DND-41 (cell line): Measurements from ENCODE around the gene POU6F1.

Experiments used
- EZH2 ChIP-seq: IDR thresholded peaks from 3 replicates; pipeline ENCODE4 v1.6.1; 2012; ENCODE audit warnings: borderline replicate concordance, low read depth, mild to moderate bottlenecking, moderate library complexity, low read length, inconsistent platforms; ENCODE audit not compliant: severe bottlenecking
- TF ChIP-seq, protein P1 (sequence below): IDR thresholded peaks from 2 replicates; pipeline ENCODE4 v1.5.1; 2012; ENCODE audit warnings: borderline replicate concordance, low read length, moderate library complexity, mild to moderate bottlenecking; ENCODE audit not compliant: poor library complexity, severe bottlenecking; ENCODE audit errors: extremely low read depth

DNA sequence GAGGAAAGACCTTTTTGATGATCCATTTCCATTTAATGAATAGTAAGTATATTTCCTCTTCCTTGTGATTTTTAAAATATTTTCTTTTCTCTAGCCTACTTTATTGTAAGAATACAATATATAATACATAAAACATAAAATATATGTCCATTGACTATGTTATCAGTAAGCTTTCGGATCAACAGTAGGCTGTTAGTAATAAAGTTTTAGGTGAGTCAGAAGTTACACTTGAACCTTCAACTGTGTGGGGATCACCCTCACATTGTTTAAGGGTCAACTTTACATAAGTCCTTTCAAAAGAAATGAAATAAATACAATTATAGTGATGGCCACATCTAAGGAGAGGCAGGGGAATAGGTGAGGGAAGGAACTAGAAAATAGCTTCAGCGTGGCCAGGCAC lies 40.0 kb downstream of the POU6F1 start:
- TF ChIP-seq, protein P1, sequence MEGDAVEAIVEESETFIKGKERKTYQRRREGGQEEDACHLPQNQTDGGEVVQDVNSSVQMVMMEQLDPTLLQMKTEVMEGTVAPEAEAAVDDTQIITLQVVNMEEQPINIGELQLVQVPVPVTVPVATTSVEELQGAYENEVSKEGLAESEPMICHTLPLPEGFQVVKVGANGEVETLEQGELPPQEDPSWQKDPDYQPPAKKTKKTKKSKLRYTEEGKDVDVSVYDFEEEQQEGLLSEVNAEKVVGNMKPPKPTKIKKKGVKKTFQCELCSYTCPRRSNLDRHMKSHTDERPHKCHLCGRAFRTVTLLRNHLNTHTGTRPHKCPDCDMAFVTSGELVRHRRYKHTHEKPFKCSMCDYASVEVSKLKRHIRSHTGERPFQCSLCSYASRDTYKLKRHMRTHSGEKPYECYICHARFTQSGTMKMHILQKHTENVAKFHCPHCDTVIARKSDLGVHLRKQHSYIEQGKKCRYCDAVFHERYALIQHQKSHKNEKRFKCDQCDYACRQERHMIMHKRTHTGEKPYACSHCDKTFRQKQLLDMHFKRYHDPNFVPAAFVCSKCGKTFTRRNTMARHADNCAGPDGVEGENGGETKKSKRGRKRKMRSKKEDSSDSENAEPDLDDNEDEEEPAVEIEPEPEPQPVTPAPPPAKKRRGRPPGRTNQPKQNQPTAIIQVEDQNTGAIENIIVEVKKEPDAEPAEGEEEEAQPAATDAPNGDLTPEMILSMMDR, result no peak
- TF ChIP-seq EZH2, result no peak
